GM19351 (cell line): ENCODE measurements around the gene TIAM2.

Experiments
- ATAC-seq: cut with Tn5 transposase; IDR thresholded peaks from one replicate; pipeline ENCODE4 v1.9.1; 2021; ENCODE audit warnings: mild to moderate bottlenecking, moderate library complexity; ENCODE audit not compliant: unreplicated experiment

TIAM2 gene

GRCh38 chr6:155023717-155024116 lies 28.6 kb downstream of the TIAM2 start:
- no peak for ATAC-seq

- ATAC-seq: no peak
Observed at GRCh38 chr6:155024391-155025027, 29.4 kb downstream of the TIAM2 start.

- ATAC-seq: no peak
Observed at GRCh38 chr6:155026022-155026705, 31.0 kb downstream of the TIAM2 start.

- ATAC-seq: no peak
Observed at GRCh38 chr6:155026706-155027045, 31.6 kb downstream of the TIAM2 start.

GRCh38 chr6:155030148-155030720 lies 35.1 kb downstream of the TIAM2 start:
- ATAC-seq: no peak

GRCh38 chr6:155031091-155031490 lies 36.0 kb downstream of the TIAM2 start:
- ATAC-seq: no peak

GRCh38 chr6:155033021-155033791 lies 38.1 kb downstream of the TIAM2 start:
- no peak for ATAC-seq

- no peak for ATAC-seq
Observed at GRCh38 chr6:155036907-155037306, 41.8 kb downstream of the TIAM2 start.

- no peak for ATAC-seq
Observed at GRCh38 chr6:155038104-155038503, 43.0 kb downstream of the TIAM2 start.

GRCh38 chr6:155038527-155038926 lies 43.4 kb downstream of the TIAM2 start:
- no peak for ATAC-seq

GRCh38 chr6:155039618-155040017 lies 44.5 kb downstream of the TIAM2 start:
- ATAC-seq: no peak

GRCh38 chr6:155040154-155040553 lies 45.0 kb downstream of the TIAM2 start:
- no peak for ATAC-seq

GRCh38 chr6:155040901-155041650 lies 46.0 kb downstream of the TIAM2 start:
- no peak for ATAC-seq

GRCh38 chr6:155041741-155042279 lies 46.7 kb downstream of the TIAM2 start:
- ATAC-seq: no peak

GRCh38 chr6:155042983-155043382 lies 47.9 kb downstream of the TIAM2 start:
- no peak for ATAC-seq

GRCh38 chr6:155045561-155046404 lies 50.7 kb downstream of the TIAM2 start:
- ATAC-seq: no peak

- no peak for ATAC-seq
Observed at GRCh38 chr6:155047523-155047922, 52.4 kb downstream of the TIAM2 start.

- ATAC-seq: peak; percentile 96
Observed at GRCh38 chr6:155050311-155050710, 55.2 kb downstream of the TIAM2 start.

- ATAC-seq: no peak
Observed at GRCh38 chr6:155054491-155055250, 59.6 kb downstream of the TIAM2 start.
